Nephron (organoid): Measurements from ENCODE around the gene MERTK.
"Not testable (repeated sequence)": the region's sequence is repeated elsewhere in the genome, so short reads cannot be mapped to it uniquely, and the experiment has no call there.

Experiments
- H3K27ac Mint-ChIP-seq, 3 experiments: 2 replicates each; pipeline ENCODE4 v1.8.0; 2020; ENCODE audit warnings: mixed read lengths in 3 of 3, mild to moderate bottlenecking in 2 of 3, moderate library complexity in 1 of 3
- H3K27me3 Mint-ChIP-seq: 2 replicates; pipeline ENCODE4 v1.8.0; 2021; ENCODE audit warnings: low read depth, mild to moderate bottlenecking, moderate library complexity, mixed read lengths
- H3K36me3 Mint-ChIP-seq: 2 replicates; pipeline ENCODE4 v1.8.0; 2020; ENCODE audit warnings: low read depth, mixed read lengths
- H3K4me1 Mint-ChIP-seq: 2 replicates; pipeline ENCODE4 v1.8.0; 2020; ENCODE audit warnings: mixed read lengths
- H3K4me3 Mint-ChIP-seq, 3 experiments: 2 replicates each; pipeline ENCODE4 v1.8.0; 2020; ENCODE audit warnings: mild to moderate bottlenecking in 3 of 3, mixed read lengths in 3 of 3, moderate library complexity in 2 of 3
- H3K9me3 Mint-ChIP-seq: 2 replicates; pipeline ENCODE4 v1.8.0; 2020; ENCODE audit warnings: mixed read lengths
- TF ChIP-seq, protein P1 (sequence below), 3 experiments: fragments of 200-600 bp; sonication (generic); IDR thresholded peaks; one replicate each; pipeline ENCODE4 v1.5.0; 2021; ENCODE audit warnings: antibody characterized with exemption in 3 of 3; ENCODE audit not compliant: unreplicated experiment in 3 of 3

MERTK gene

DNA sequence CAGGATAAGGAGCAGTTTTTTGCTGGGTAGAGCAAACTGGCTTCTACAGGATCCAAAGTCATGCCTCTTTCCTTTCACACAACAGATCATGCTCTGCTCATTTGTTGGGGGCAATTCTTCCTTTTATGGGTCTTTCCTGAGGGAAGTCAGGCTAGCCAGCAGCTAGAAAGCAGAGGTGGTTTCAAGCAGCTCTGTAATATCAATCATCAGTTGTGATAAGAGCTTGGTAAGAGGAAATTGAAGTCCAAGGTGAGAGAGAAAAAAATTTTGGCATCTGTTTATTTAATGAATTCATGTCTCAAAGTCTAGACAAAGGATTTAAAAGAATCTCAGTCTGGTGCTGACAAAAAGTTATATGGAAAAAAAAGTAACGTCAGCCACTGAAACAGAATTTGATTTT is 162.9 kb downstream of the MERTK start:
- H3K4me3 Mint-ChIP-seq = no peak overlapping the region
- TF ChIP-seq, protein P1, sequence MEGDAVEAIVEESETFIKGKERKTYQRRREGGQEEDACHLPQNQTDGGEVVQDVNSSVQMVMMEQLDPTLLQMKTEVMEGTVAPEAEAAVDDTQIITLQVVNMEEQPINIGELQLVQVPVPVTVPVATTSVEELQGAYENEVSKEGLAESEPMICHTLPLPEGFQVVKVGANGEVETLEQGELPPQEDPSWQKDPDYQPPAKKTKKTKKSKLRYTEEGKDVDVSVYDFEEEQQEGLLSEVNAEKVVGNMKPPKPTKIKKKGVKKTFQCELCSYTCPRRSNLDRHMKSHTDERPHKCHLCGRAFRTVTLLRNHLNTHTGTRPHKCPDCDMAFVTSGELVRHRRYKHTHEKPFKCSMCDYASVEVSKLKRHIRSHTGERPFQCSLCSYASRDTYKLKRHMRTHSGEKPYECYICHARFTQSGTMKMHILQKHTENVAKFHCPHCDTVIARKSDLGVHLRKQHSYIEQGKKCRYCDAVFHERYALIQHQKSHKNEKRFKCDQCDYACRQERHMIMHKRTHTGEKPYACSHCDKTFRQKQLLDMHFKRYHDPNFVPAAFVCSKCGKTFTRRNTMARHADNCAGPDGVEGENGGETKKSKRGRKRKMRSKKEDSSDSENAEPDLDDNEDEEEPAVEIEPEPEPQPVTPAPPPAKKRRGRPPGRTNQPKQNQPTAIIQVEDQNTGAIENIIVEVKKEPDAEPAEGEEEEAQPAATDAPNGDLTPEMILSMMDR (IDR thresholded peaks at IDR 0.05; ENCODE audit: unreplicated experiment in 3 of 3) = no peak

DNA sequence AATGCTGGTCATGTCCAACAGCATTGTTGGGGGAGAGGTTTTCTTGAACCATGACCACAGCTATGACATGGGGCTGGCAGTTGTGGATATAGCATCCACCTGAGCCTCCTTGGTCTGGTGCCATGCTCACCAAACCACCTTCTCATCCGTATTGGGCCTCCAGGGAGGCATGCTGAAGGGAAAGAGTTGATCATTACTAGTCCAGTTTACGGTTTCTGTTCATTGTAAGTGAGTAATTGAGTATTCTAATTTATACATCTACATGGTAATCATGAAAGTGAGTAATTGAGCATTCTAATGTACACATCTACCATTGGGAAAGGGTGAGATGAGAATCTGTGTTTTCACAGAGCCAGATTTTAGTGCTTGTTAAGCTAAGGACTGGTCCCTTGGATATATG is 163.4 kb downstream of the MERTK start:
- Mint-ChIP-seq H3K27me3 (no peaks in the 10 kb centered on the region), H3K9me3 (no peaks in the 10 kb centered on the region), H3K4me3 (no peak overlapping the region), H3K27ac (no peak overlapping the region), H3K36me3 (peaks cover 66% of the 10 kb centered on the region), H3K4me1 (peaks cover 15% of the 10 kb centered on the region)
- TF ChIP-seq, protein P1 (IDR thresholded peaks at IDR 0.05; ENCODE audit: unreplicated experiment in 3 of 3) = no peak

More for the DNA sequence above, 162.9 kb downstream of the MERTK start:
- Mint-ChIP-seq H3K4me1 (peaks cover 18% of the 10 kb centered on the region), H3K27ac (no peak overlapping the region), H3K27me3 (no peaks in the 10 kb centered on the region), H3K9me3 (no peaks in the 10 kb centered on the region), H3K36me3 (peaks cover 65% of the 10 kb centered on the region)

DNA sequence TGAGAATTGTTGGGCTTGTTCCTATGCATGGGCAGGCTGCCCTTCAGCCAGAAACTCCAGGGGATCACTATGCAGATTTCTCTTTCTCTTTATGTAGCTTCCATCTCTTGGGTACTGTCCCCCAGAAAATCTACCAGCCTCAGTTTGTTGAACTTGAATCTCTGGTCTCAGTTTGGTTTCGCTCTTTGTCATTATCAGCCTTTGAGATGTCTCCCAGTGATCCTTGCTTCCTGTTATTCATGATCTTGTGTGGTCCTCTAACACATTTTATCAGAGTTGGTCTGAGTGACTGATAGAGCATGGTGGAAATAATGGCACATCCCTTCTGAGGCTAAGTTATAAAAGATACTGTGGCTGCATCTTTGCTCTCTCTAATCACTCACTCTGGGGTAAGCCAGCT is 164.5 kb downstream of the MERTK start:
- no peak overlapping the region for H3K4me3 Mint-ChIP-seq
- no peaks in the 10 kb centered on the region for H3K9me3 Mint-ChIP-seq
- H3K27me3 Mint-ChIP-seq = no peaks in the 10 kb centered on the region
- peaks cover 77% of the 10 kb centered on the region for H3K36me3 Mint-ChIP-seq
- H3K4me1 Mint-ChIP-seq = peaks cover 15% of the 10 kb centered on the region
- no peak overlapping the region for H3K27ac Mint-ChIP-seq
- TF ChIP-seq, protein P1 (IDR thresholded peaks at IDR 0.05; ENCODE audit: unreplicated experiment in 3 of 3) = no peak

DNA sequence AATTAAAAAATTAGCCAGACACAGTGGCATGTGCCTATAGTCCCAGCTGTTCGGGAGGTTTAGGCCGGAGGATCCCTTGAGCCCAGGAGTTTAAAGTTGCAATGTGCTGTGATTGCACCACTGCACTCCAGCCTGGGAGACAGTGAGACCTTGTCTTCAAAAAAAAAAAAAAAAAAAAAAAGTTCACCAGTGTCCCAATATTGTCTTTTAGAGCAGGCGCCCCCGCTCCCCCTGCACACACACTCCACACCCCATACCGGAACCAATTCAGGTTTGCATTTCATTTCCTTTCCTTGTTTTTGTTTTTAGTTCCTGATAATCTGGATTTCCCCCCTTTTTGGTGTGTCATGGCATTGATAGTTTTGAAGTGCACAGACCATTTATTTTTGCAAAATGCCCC is 167.1 kb downstream of the MERTK start:
- H3K4me3 Mint-ChIP-seq = no peak overlapping the region
- H3K27ac Mint-ChIP-seq = no peak overlapping the region
- H3K36me3 Mint-ChIP-seq = peaks cover 85% of the 10 kb centered on the region
- H3K9me3 Mint-ChIP-seq = peaks cover 11% of the 10 kb centered on the region
- TF ChIP-seq, protein P1 (IDR thresholded peaks at IDR 0.05; ENCODE audit: unreplicated experiment in 3 of 3) = no peak
- H3K4me1 Mint-ChIP-seq = no peaks in the 10 kb centered on the region
- H3K27me3 Mint-ChIP-seq = no peaks in the 10 kb centered on the region

DNA sequence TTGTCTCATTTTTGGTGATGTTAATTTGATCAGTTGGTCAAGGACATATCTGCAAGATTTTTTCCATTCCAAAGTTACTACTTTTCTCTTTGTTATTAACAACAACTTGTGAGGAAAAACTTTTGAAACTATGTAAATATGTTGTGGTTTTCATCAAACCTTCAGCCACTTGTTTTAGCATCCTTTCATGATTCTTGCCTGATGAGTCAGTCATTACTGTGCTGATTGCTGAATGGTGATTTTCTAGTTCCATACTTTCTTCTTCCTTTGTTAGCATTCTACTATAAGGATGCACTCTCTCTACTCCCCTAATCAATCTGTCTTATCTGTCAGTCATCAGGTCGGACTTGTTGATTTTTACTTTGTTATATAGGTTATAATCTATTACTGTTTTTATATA is 167.6 kb downstream of the MERTK start:
- Mint-ChIP-seq H3K36me3 (peaks cover 90% of the 10 kb centered on the region), H3K4me1 (no peaks in the 10 kb centered on the region), H3K27ac (no peak overlapping the region), H3K9me3 (peaks cover 12% of the 10 kb centered on the region), H3K27me3 (no peaks in the 10 kb centered on the region), H3K4me3 (no peak overlapping the region)
- TF ChIP-seq, protein P1 (IDR thresholded peaks at IDR 0.05; ENCODE audit: unreplicated experiment in 3 of 3) = no peak

DNA sequence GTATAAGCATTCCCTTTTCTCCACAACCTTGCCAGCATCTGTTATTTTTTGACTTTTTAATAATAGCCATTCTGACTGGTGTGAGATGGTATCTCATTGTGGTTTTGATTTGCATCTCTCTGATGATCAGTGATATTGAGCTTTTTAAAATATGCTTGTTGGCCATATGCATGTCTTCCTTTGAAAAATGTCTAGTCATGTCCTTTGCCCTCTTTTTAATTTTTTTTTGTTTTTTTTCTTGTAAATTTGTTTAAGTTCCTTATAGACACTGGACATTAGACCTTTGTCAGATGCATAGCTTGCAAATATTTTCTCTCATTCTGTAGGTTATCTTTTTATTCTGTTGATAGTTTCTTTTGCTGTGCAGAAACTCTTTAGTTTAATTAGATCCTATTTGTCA is 171.4 kb downstream of the MERTK start:
- Mint-ChIP-seq H3K9me3 (peaks cover 37% of the 10 kb centered on the region), H3K36me3 (peaks cover 91% of the 10 kb centered on the region)
- not testable (repeated sequence) for H3K4me1 Mint-ChIP-seq, H3K27me3 Mint-ChIP-seq, H3K27ac Mint-ChIP-seq, H3K4me3 Mint-ChIP-seq
